HepG2 (cell line): ENCODE data around the gene CD7. TPM values are rescaled to one million over a fixed set of nuclear protein-coding genes. Genes with fewer than 3 reads are reported as not detected.
A peak's percentile ranks its signal among the peaks of the same experiment; 100 is the strongest.

Experiments used
- AHR ChIP-seq: IDR thresholded peaks from 2 replicates; pipeline ENCODE4 v1.6.1; 2018; ENCODE audit warnings: missing genetic modification reagents, missing compliant biosample characterization
- ATAD3A ChIP-seq: sonication (generic); formaldehyde crosslinking; IDR thresholded peaks from 2 replicates; pipeline ENCODE4 v1.4.0; 2020; ENCODE audit warnings: missing genetic modification reagents
- GRHL1 ChIP-seq: sonication (generic); formaldehyde crosslinking; conservative IDR thresholded peaks from 2 replicates; pipeline ENCODE4 v1.8.0; 2022; ENCODE audit warnings: missing genetic modification reagents
- HNRNPLL ChIP-seq: fragments of 200-400 bp; formaldehyde crosslinking; IDR thresholded peaks from 2 replicates; pipeline ENCODE4 v1.6.1; 2017; ENCODE audit warnings: mild to moderate bottlenecking, low read depth, low read length; ENCODE audit not compliant: poor library complexity, severe bottlenecking
- JUNB ChIP-seq: sonication (generic); formaldehyde crosslinking; IDR thresholded peaks from 2 replicates; pipeline ENCODE4 v1.8.0; 2022; ENCODE audit warnings: missing genetic modification reagents, mild to moderate bottlenecking, borderline replicate concordance
- MYC ChIP-seq: sonication (generic); formaldehyde crosslinking; IDR thresholded peaks from 2 replicates; pipeline ENCODE4 v1.9.0; 2021; ENCODE audit warnings: missing genetic modification reagents, borderline replicate concordance
- NR3C1 ChIP-seq: sonication (generic); formaldehyde crosslinking; IDR thresholded peaks from 2 replicates; pipeline ENCODE4 v1.4.0; 2020; ENCODE audit warnings: missing genetic modification reagents
- PHF8 ChIP-seq: sonication (generic); formaldehyde crosslinking; IDR thresholded peaks from 2 replicates; pipeline ENCODE4 v1.5.0; 2020; ENCODE audit warnings: missing genetic modification reagents
- POLR2AphosphoS5 ChIP-seq: IDR thresholded peaks from 2 replicates; pipeline ENCODE4 v1.6.1; 2012; ENCODE audit warnings: low read depth, low read length
- POLR2G ChIP-seq: fragments of 200-400 bp; formaldehyde crosslinking; IDR thresholded peaks from 2 replicates; pipeline ENCODE4 v1.6.1; 2018; ENCODE audit warnings: mild to moderate bottlenecking, low read depth, low read length, moderate library complexity
- RFX3 ChIP-seq: IDR thresholded peaks from 2 replicates; pipeline ENCODE4 v1.6.1; 2016; ENCODE audit warnings: missing biosample characterization, missing genetic modification reagents
- SALL1 ChIP-seq: sonication (generic); formaldehyde crosslinking; IDR thresholded peaks from 2 replicates; pipeline ENCODE4 v1.8.0; 2022; ENCODE audit warnings: mild to moderate bottlenecking, missing genetic modification reagents
- SP1 ChIP-seq, 2 experiments: fragments of 450-650 bp in 1 of 2; sonication (generic) in 1 of 2; formaldehyde crosslinking in 1 of 2; IDR thresholded peaks; 2 replicates each; pipeline versions ENCODE4 v1.4.0 to v1.6.1; 2016 to 2020; ENCODE audit warnings: missing genetic modification reagents in 1 of 2
- SRSF4 ChIP-seq: fragments of 200-400 bp; formaldehyde crosslinking; IDR thresholded peaks from one replicate; pipeline ENCODE4 v1.6.1; 2018; ENCODE audit warnings: mild to moderate bottlenecking, low read depth, low read length, moderate library complexity; ENCODE audit not compliant: poor library complexity, severe bottlenecking
- ZBTB1 ChIP-seq: sonication (generic); formaldehyde crosslinking; IDR thresholded peaks from 2 replicates; pipeline ENCODE4 v1.4.0; 2020; ENCODE audit warnings: missing genetic modification reagents, borderline replicate concordance
- ZNF12 ChIP-seq: sonication (generic); formaldehyde crosslinking; IDR thresholded peaks from 2 replicates; pipeline ENCODE4 v1.5.0; 2020; ENCODE audit warnings: missing genetic modification reagents
- ZNF224 ChIP-seq: sonication (generic); formaldehyde crosslinking; IDR thresholded peaks from 2 replicates; pipeline ENCODE4 v1.5.0; 2020; ENCODE audit warnings: mild to moderate bottlenecking, missing genetic modification reagents
- ZNF431 ChIP-seq: sonication (generic); formaldehyde crosslinking; IDR thresholded peaks from 2 replicates; pipeline ENCODE4 v1.9.0; 2022; ENCODE audit warnings: missing genetic modification reagents, low read depth, mild to moderate bottlenecking, borderline replicate concordance
- ZNF644 ChIP-seq: IDR thresholded peaks from 2 replicates; pipeline ENCODE4 v1.6.1; 2016; ENCODE audit warnings: low read depth
- ZNF703 ChIP-seq: sonication (generic); formaldehyde crosslinking; IDR thresholded peaks from 2 replicates; pipeline ENCODE4 v1.5.1; 2020; ENCODE audit warnings: missing genetic modification reagents, mild to moderate bottlenecking, moderate library complexity, borderline replicate concordance
- polyA plus RNA-seq, 8 experiments: library from polyadenylated mRNA; depleted of rRNA in 3 of 8; stranded (reverse) in 7 of 8; unstranded in 1 of 8; fragments of >200 nt; fragmentation: Illumina TruSeq in 4 of 8; extraction: Trizol in 4 of 8; gene quantifications; 2 replicates each; pipeline versions ENCODE4 v1.2.1 to v1.2.3, GENCODE V29; 2011 to 2016; ENCODE audit warnings: low read depth in 4 of 8, missing spikeins in 1 of 8, mixed read lengths in 1 of 8; ENCODE audit not compliant: insufficient read depth in 1 of 8
- total RNA-seq, 5 experiments: library from RNA; depleted of rRNA; stranded (reverse); fragments of >200 nt; fragmentation: Illumina TruSeq; extraction: Trizol; gene quantifications; 2 replicates each; pipeline ENCODE4 v1.2.3, GENCODE V29; 2016; ENCODE audit warnings: low read depth in 1 of 5
- TF ChIP-seq, protein P1 (sequence below): sonication (generic); formaldehyde crosslinking; IDR thresholded peaks from 2 replicates; pipeline ENCODE4 v1.4.0; 2020; ENCODE audit warnings: mild to moderate bottlenecking, missing genetic modification reagents
- TF ChIP-seq, protein P2 (sequence below): sonication (generic); formaldehyde crosslinking; IDR thresholded peaks from 2 replicates; pipeline ENCODE4 v1.4.0; 2020; ENCODE audit warnings: missing genetic modification reagents

The CD7 gene
- total and polyA plus RNA-seq, 2 of the 13 experiments (the other 11 are each of a cell fraction or from before 2014, with no cell fraction given) = 67.6 to 76.4 TPM

- TF ChIP-seq HNRNPLL = peak; percentile 8
- no peak for TF ChIP-seq GRHL1 (CRISPR knock-in tag)
- no peak for TF ChIP-seq NR3C1 (CRISPR knock-in tag)
- TF ChIP-seq SP1 (IDR thresholded peaks at IDR 0.05) = no peak
- no peak for TF ChIP-seq SP1 (CRISPR knock-in tag; IDR thresholded peaks at IDR 0.05)
- TF ChIP-seq, protein P1, sequence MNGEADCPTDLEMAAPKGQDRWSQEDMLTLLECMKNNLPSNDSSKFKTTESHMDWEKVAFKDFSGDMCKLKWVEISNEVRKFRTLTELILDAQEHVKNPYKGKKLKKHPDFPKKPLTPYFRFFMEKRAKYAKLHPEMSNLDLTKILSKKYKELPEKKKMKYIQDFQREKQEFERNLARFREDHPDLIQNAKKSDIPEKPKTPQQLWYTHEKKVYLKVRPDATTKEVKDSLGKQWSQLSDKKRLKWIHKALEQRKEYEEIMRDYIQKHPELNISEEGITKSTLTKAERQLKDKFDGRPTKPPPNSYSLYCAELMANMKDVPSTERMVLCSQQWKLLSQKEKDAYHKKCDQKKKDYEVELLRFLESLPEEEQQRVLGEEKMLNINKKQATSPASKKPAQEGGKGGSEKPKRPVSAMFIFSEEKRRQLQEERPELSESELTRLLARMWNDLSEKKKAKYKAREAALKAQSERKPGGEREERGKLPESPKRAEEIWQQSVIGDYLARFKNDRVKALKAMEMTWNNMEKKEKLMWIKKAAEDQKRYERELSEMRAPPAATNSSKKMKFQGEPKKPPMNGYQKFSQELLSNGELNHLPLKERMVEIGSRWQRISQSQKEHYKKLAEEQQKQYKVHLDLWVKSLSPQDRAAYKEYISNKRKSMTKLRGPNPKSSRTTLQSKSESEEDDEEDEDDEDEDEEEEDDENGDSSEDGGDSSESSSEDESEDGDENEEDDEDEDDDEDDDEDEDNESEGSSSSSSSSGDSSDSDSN (CRISPR knock-in tag) = peak; percentile 31
- no peak for TF ChIP-seq ZNF703
- TF ChIP-seq ZBTB1 (CRISPR knock-in tag) = no peak
- TF ChIP-seq SRSF4 = no peak
- TF ChIP-seq POLR2AphosphoS5 = no peak
- no peak for TF ChIP-seq ZNF644
- no peak for TF ChIP-seq POLR2G
- TF ChIP-seq RFX3 (CRISPR knock-in tag) = no peak
- TF ChIP-seq JUNB = no peak
- 0 out of 2 replicates have a peak, but pooled peaks have one; percentile 48 for TF ChIP-seq MYC
- TF ChIP-seq, protein P2, sequence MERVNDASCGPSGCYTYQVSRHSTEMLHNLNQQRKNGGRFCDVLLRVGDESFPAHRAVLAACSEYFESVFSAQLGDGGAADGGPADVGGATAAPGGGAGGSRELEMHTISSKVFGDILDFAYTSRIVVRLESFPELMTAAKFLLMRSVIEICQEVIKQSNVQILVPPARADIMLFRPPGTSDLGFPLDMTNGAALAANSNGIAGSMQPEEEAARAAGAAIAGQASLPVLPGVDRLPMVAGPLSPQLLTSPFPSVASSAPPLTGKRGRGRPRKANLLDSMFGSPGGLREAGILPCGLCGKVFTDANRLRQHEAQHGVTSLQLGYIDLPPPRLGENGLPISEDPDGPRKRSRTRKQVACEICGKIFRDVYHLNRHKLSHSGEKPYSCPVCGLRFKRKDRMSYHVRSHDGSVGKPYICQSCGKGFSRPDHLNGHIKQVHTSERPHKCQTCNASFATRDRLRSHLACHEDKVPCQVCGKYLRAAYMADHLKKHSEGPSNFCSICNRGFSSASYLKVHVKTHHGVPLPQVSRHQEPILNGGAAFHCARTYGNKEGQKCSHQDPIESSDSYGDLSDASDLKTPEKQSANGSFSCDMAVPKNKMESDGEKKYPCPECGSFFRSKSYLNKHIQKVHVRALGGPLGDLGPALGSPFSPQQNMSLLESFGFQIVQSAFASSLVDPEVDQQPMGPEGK (CRISPR knock-in tag) = 0 out of 2 replicates have a peak, but pooled peaks have one; percentile 3
- TF ChIP-seq ATAD3A = no peak
- no peak; the same call in 1 of the 2 replicates for TF ChIP-seq SALL1 (CRISPR knock-in tag)
- TF ChIP-seq AHR (CRISPR knock-in tag) = peak; percentile 26; the same call in 1 of the 2 replicates
- no peak for TF ChIP-seq ZNF224 (CRISPR knock-in tag)
- no peak for TF ChIP-seq PHF8
- no peak for TF ChIP-seq ZNF431 (CRISPR knock-in tag)
- no peak for TF ChIP-seq ZNF12 (CRISPR knock-in tag)
Observed at GRCh38 chr17:82332669-82333278, 15.4 kb upstream of the CD7 start (continued).
